ENCODE data around the gene ZNF586. TPM values are rescaled to one million over a fixed set of nuclear protein-coding genes. Genes with fewer than 3 reads are reported as not detected.
"Not testable (repeated sequence)": the region's sequence is repeated elsewhere in the genome, so short reads cannot be mapped to it uniquely, and the experiment has no call there.

ZNF586 gene
- total RNA-seq: 10 to 100 TPM; 18.5 to 20.0 TPM

GRCh38 chr19:57769345-57770131 lies at the start of gene ZNF586:
TSS of gene ZNF586 (plus strand) at chr19:57769676. CDS start at chr19:57769843, 167 bp downstream.
- Mint-ChIP-seq H3K4me3 (peak within 1 kb of the TSS; percentile 88 to 94), H3K27me3 (ENCODE audit: low read depth) (no peaks in the 10 kb centered on the region), H3K4me1 (ENCODE audit: low read depth) (peaks cover 45% of the 10 kb centered on the region), H3K36me3 (ENCODE audit: insufficient read depth in 2 of 2) (peaks cover 32 to 51% of the 10 kb centered on the region in 2 donors), H3K27ac (peak within 1 kb of the TSS; percentile 87), H3K9me3 (peaks cover 9 to 21% of the 10 kb centered on the region in 2 donors)
- peak; percentile 88 to 92 for DNase-seq
- peak; percentile 99 for ATAC-seq (replicated peaks in 1 of 2)

DNA sequence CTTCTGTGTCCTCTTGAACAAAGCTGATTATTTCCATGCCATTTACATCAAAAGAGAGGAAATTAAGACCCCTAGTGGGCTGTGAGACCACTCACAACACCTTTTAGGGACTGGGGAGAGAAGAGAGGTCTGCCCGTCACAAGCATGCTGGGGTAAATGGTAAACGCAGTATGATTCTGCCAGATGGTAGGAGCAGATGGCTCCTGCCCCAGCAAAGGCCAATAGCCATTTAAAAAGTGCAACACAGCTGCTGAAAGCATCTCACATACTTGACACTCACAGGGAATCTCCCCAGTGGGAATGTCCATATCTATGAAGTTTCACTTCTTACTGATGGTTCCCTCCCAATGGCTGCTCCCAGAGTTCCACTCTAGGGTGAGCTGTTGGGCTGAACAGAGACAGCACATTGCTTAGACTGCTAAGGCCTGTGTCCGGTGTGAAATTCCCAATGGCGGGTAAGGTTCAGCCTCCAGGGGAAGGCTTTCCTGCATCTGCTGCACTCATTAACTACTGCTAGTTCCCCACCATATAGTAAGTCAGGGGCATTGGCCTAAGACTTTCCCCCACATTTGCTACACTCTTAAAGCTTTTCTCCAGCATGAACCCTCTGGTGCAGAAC lies 49.5 kb upstream of the ZNF586 start:
- H3K27ac Mint-ChIP-seq: no peak overlapping the region

DNA sequence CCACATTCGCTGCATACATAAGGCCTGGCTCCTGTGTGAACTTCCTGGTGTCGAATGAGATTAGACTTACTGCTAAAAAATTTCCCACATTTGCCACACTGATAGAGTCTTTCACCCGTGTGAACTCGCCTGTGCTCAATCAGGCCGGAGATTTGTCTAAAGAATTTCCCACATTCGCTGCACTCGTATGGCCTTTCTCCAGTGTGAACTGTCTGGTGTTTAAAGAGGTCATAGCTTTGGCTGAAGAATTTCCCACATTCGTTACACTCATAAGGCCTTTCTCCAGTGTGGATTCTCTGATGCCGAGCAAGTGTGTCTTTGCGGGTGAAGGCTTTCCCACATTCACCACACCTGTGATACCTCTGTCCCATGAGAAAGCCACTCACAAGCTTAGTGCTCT lies 48.6 kb upstream of the ZNF586 start:
- Mint-ChIP-seq H3K36me3 (ENCODE audit: insufficient read depth in 2 of 2) (peaks cover 56 to 70% of the 10 kb centered on the region in 2 donors), H3K27ac (no peak overlapping the region), H3K27me3 (ENCODE audit: low read depth) (no peaks in the 10 kb centered on the region), H3K4me1 (ENCODE audit: low read depth) (peaks cover 10% of the 10 kb centered on the region), H3K9me3 (peaks cover 27 to 40% of the 10 kb centered on the region in 2 donors), H3K4me3 (no peak overlapping the region)
- ATAC-seq (replicated peaks in 1 of 2) (no peak), DNase-seq (no peak)

More for the DNA sequence above, 49.5 kb upstream of the ZNF586 start:
- ATAC-seq (replicated peaks in 1 of 2) (no peak), DNase-seq (no peak)
- H3K4me3 Mint-ChIP-seq: no peak overlapping the region
- no peaks in the 10 kb centered on the region for H3K27me3 Mint-ChIP-seq (ENCODE audit: low read depth)
- peaks cover 29 to 41% of the 10 kb centered on the region in 2 donors for H3K9me3 Mint-ChIP-seq
- peaks cover 59 to 71% of the 10 kb centered on the region in 2 donors for H3K36me3 Mint-ChIP-seq (ENCODE audit: insufficient read depth in 2 of 2)
- peaks cover 8% of the 10 kb centered on the region for H3K4me1 Mint-ChIP-seq (ENCODE audit: low read depth)

DNA sequence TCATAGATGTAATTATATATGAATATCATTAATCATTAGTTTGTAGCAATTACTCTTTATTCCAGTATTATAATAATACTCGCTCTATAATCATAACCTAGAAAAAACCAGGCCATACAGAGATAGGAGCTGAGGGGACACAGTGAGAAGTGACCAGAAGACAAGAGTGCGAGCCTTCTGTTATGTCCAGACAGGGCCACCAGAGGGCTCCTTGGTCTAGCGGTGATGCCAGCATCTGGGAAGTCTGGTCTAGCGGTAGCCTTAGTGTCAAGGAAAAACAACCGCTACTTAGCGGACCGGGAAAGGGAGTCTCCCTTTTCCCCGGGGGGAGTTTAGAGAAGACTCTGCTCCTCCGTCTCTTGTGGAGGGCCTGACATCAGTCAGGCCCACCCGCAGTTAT lies 31.2 kb upstream of the ZNF586 start:
- H3K9me3 Mint-ChIP-seq; ATAC-seq (replicated peaks in 1 of 2); H3K36me3 Mint-ChIP-seq (ENCODE audit: insufficient read depth in 2 of 2); H3K4me1 Mint-ChIP-seq (ENCODE audit: low read depth); H3K27ac Mint-ChIP-seq; H3K27me3 Mint-ChIP-seq (ENCODE audit: low read depth); H3K4me3 Mint-ChIP-seq: not testable (repeated sequence)
- DNase-seq: peak; percentile 28 to 37

DNA sequence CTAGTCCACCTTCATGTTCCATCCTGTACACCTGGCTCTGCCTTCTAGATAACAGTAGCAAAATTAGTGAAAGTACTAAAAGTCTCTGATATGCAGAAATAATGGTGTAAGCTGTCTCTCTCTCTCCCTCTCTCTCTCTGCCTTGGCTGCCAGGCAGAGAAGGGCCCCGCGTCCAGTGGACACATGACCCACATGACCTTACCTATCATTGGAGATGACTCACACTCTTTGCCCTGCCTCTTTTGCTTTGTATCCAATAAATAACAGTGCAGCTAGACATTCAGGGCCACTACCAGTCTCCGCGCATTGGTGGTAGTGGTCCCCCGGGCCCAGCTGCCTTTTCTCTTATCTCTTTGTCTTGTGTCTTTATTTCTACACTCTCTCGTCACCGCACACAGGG lies 30.7 kb upstream of the ZNF586 start:
- DNase-seq; H3K9me3 Mint-ChIP-seq; H3K4me1 Mint-ChIP-seq (ENCODE audit: low read depth); H3K4me3 Mint-ChIP-seq; H3K36me3 Mint-ChIP-seq (ENCODE audit: insufficient read depth in 2 of 2); H3K27me3 Mint-ChIP-seq (ENCODE audit: low read depth); ATAC-seq (replicated peaks in 1 of 2); H3K27ac Mint-ChIP-seq: not testable (repeated sequence)

- peak within 1 kb of the TSS; percentile 73 for H3K27ac Mint-ChIP-seq
- no peaks in the 10 kb centered on the region for H3K27me3 Mint-ChIP-seq (ENCODE audit: low read depth)
- H3K9me3 Mint-ChIP-seq: peaks cover 14 to 26% of the 10 kb centered on the region in 2 donors
- H3K4me1 Mint-ChIP-seq (ENCODE audit: low read depth): peaks cover 27% of the 10 kb centered on the region
- H3K36me3 Mint-ChIP-seq (ENCODE audit: insufficient read depth in 2 of 2): peaks cover 35 to 58% of the 10 kb centered on the region in 2 donors
- DNase-seq (peak; percentile 82 to 87), ATAC-seq (replicated peaks in 1 of 2) (peak; percentile 98 to 99)
- peak within 1 kb of the TSS; percentile 81 to 99 for H3K4me3 Mint-ChIP-seq
These were observed 22.6 kb upstream of the ZNF586 start, which contains the start of gene ZNF776 for GRCh38 chr19:57746580-57747471. TSS of gene ZNF776 (plus strand) at chr19:57746815. CDS start at chr19:57747059, 244 bp downstream.

DNA sequence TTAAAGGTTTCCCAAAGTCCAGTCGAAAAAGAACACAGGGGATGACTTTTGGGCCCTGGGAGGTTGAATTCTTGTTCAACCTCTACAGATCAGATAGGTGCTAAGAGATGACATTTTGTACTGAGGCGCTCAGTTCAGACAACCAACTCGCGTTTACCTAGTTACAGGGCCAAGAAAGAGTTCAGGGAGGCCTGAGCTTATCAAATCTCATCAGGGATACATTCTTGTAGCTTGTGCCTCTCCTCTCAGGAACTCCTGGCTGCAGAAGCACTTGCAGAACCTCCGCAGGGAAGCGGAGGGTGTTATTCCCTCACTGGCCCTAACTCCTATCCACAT lies 22.0 kb upstream of the ZNF586 start:
- Mint-ChIP-seq H3K9me3 (peaks cover 18 to 30% of the 10 kb centered on the region in 2 donors), H3K4me3 (peak overlapping the region; percentile 81 to 99), H3K36me3 (ENCODE audit: insufficient read depth in 2 of 2) (peaks cover 39 to 64% of the 10 kb centered on the region in 2 donors), H3K4me1 (ENCODE audit: low read depth) (peaks cover 27% of the 10 kb centered on the region), H3K27ac (no peak overlapping the region), H3K27me3 (ENCODE audit: low read depth) (no peaks in the 10 kb centered on the region)
- ATAC-seq (replicated peaks in 1 of 2) (no peak), DNase-seq (no peak)

DNA sequence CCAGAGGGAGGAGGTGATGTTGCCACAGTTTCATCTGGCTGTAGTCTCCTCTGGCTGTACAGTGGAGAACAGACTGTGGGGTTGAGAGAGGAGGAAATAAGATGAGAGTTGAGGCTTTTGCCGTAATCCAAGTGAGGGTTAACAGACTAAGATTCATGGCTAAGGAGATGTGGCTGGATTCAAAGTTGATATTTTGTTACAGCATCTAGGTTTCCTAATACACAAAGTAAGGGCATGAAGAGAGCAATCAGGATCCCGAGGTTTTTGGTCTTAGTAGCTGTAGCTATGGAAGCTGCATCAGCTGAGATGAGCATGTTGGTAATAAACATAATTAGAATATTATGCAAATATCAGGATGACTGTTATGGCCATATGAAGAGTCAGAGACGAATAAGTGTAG lies 21.4 kb upstream of the ZNF586 start:
- H3K27me3 Mint-ChIP-seq (ENCODE audit: low read depth): no peaks in the 10 kb centered on the region
- ATAC-seq (replicated peaks in 1 of 2): no peak

GRCh38 chr19:57754091-57754673 lies 15.3 kb upstream of the ZNF586 start:
- no peak for DNase-seq
- peaks cover 58 to 91% of the 10 kb centered on the region in 2 donors for H3K36me3 Mint-ChIP-seq (ENCODE audit: insufficient read depth in 2 of 2)
- H3K4me3 Mint-ChIP-seq: no peak overlapping the region
- H3K9me3 Mint-ChIP-seq: peaks cover 31 to 48% of the 10 kb centered on the region in 2 donors
- peaks cover 5% of the 10 kb centered on the region for H3K4me1 Mint-ChIP-seq (ENCODE audit: low read depth)
- no peak overlapping the region for H3K27ac Mint-ChIP-seq
- no peak for ATAC-seq (replicated peaks in 1 of 2)
- H3K27me3 Mint-ChIP-seq (ENCODE audit: low read depth): no peaks in the 10 kb centered on the region

More for the DNA sequence above, 21.4 kb upstream of the ZNF586 start:
- H3K9me3 Mint-ChIP-seq: peaks cover 21 to 36% of the 10 kb centered on the region in 2 donors
- peaks cover 27% of the 10 kb centered on the region for H3K4me1 Mint-ChIP-seq (ENCODE audit: low read depth)
- H3K4me3 Mint-ChIP-seq: peak overlapping the region; percentile 81 to 99
- peaks cover 45 to 70% of the 10 kb centered on the region in 2 donors for H3K36me3 Mint-ChIP-seq (ENCODE audit: insufficient read depth in 2 of 2)
- DNase-seq: no peak
- no peak overlapping the region for H3K27ac Mint-ChIP-seq

DNA sequence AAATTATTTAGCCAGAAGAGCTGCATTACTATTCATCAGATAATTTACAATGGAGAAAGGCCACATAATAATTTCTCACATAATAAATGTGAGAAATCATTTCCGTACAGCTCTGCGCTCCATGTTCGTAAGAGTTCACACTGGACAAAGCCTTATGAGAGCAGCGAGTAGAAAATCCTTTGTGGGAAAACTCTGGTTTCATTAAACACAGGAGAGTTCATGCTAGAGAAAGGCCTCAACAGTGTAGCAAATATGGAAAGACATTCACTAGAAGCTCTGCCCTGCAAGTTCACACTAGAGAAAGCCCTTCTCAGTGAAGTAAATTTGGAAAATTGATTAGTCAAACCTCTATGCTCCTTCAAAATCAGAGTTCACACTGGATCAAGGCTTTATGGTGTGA lies 14.4 kb upstream of the ZNF586 start:
- no peaks in the 10 kb centered on the region for H3K27me3 Mint-ChIP-seq (ENCODE audit: low read depth)
- DNase-seq: no peak
- H3K4me1 Mint-ChIP-seq (ENCODE audit: low read depth): peaks cover 3% of the 10 kb centered on the region
- peaks cover 31 to 50% of the 10 kb centered on the region in 2 donors for H3K9me3 Mint-ChIP-seq
- peaks cover 60 to 90% of the 10 kb centered on the region in 2 donors for H3K36me3 Mint-ChIP-seq (ENCODE audit: insufficient read depth in 2 of 2)
- peak overlapping the region; percentile 54 for H3K27ac Mint-ChIP-seq
- no peak for ATAC-seq (replicated peaks in 1 of 2)
- H3K4me3 Mint-ChIP-seq: no peak overlapping the region

DNA sequence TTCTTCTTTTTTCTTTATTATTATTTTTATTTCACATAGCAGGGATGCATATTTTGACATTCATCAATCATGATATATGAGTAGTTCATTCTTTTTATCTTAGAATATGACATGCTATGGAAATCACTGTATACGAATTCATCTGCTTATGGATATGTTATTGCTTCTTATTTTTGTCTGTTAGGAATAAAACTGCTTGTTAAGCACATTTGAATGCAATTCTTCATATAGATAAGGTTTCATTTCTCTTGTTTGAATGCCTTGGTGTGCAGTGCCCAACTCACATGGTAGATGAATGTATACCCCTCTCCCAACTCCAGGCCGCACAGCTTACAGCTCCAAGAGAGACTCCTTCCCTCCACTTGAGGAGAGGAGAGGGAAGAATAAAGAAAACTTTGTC lies 11.5 kb upstream of the ZNF586 start:
- Mint-ChIP-seq H3K4me1 (ENCODE audit: low read depth) (no peaks in the 10 kb centered on the region), H3K27me3 (ENCODE audit: low read depth) (no peaks in the 10 kb centered on the region), H3K9me3 (peaks cover 20 to 37% of the 10 kb centered on the region in 2 donors), H3K36me3 (ENCODE audit: insufficient read depth in 2 of 2) (peaks cover 43 to 75% of the 10 kb centered on the region in 2 donors), H3K4me3 (no peak overlapping the region), H3K27ac (no peak overlapping the region)
- ATAC-seq (replicated peaks in 1 of 2) (no peak), DNase-seq (no peak)

GRCh38 chr19:57759096-57759495 lies 10.4 kb upstream of the ZNF586 start:
- Mint-ChIP-seq H3K27ac (no peak overlapping the region), H3K4me3 (no peak overlapping the region), H3K27me3 (ENCODE audit: low read depth) (no peaks in the 10 kb centered on the region), H3K36me3 (ENCODE audit: insufficient read depth in 2 of 2) (peaks cover 33 to 64% of the 10 kb centered on the region in 2 donors), H3K4me1 (ENCODE audit: low read depth) (no peaks in the 10 kb centered on the region), H3K9me3 (peaks cover 14 to 30% of the 10 kb centered on the region in 2 donors)
- ATAC-seq (replicated peaks in 1 of 2) (no peak), DNase-seq (no peak)
